Neural progenitor cell (in vitro differentiated cells): ENCODE measurements around the gene SRGAP3. TPM values are rescaled to one million over a fixed set of nuclear protein-coding genes. Genes with fewer than 3 reads are reported as not detected.
A peak's percentile ranks its signal among the peaks of the same experiment; 100 is the strongest.

ENCODE experiments used
- DNase-seq: peaks from one replicate; pipeline ENCODE4 v3.0.0-alpha.2; 2016; ENCODE audit warnings: low spot score
- H2AFZ ChIP-seq: fragments of 200-600 bp; sonication (generic); replicated peaks from 2 replicates; pipeline ENCODE4 v1.6.1; 2016; ENCODE audit warnings: antibody characterized with exemption
- H3F3A ChIP-seq: fragments of 200-600 bp; sonication (generic); 2 replicates; pipeline ENCODE4 v1.6.1; 2016; ENCODE audit warnings: antibody characterized with exemption, low read depth
- H3K27ac ChIP-seq: fragments of 200-600 bp; sonication (generic); 2 replicates; pipeline ENCODE4 v1.5.1; 2016; ENCODE audit warnings: mild to moderate bottlenecking
- H3K27me3 ChIP-seq: fragments of 200-600 bp; sonication (generic); 2 replicates; pipeline ENCODE4 v1.6.1; 2016; ENCODE audit warnings: mild to moderate bottlenecking, moderate library complexity
- H3K36me3 ChIP-seq: fragments of 200-600 bp; sonication (generic); 2 replicates; pipeline ENCODE4 v1.5.1; 2016
- H3K4me1 ChIP-seq: fragments of 200-600 bp; sonication (generic); 2 replicates; pipeline ENCODE4 v1.6.1; 2016; ENCODE audit warnings: mixed run types
- H3K4me2 ChIP-seq: fragments of 200-600 bp; sonication (generic); 2 replicates; pipeline ENCODE4 v1.6.1; 2016
- H3K4me3 ChIP-seq: fragments of 200-600 bp; sonication (generic); 2 replicates; pipeline ENCODE4 v1.5.1; 2016
- H3K79me2 ChIP-seq: fragments of 200-600 bp; sonication (generic); 2 replicates; pipeline ENCODE4 v1.6.1; 2016; ENCODE audit warnings: low read depth
- H3K9ac ChIP-seq: fragments of 200-600 bp; sonication (generic); 2 replicates; pipeline ENCODE4 v1.6.1; 2016
- H3K9me3 ChIP-seq: fragments of 200-600 bp; sonication (generic); 2 replicates; pipeline ENCODE4 v1.5.1; 2016; ENCODE audit warnings: low read depth
- H4K20me1 ChIP-seq: fragments of 200-600 bp; sonication (generic); 2 replicates; pipeline ENCODE4 v1.6.1; 2016; ENCODE audit warnings: low read depth
- H3K27ac Mint-ChIP-seq: 3 replicates; pipeline ENCODE4 v1.8.0; 2021; ENCODE audit warnings: mixed read lengths
- H3K27me3 Mint-ChIP-seq: 2 replicates; pipeline ENCODE4 v1.8.0; 2022; ENCODE audit warnings: low read depth, mild to moderate bottlenecking, inconsistent platforms, moderate library complexity, mixed read lengths; ENCODE audit not compliant: insufficient read depth
- H3K36me3 Mint-ChIP-seq: 3 replicates; pipeline ENCODE4 v1.8.0; 2021; ENCODE audit warnings: mixed read lengths
- H3K4me1 Mint-ChIP-seq: 3 replicates; pipeline ENCODE4 v1.8.0; 2021; ENCODE audit warnings: mixed read lengths
- H3K4me3 Mint-ChIP-seq: 3 replicates; pipeline ENCODE4 v1.8.0; 2021; ENCODE audit warnings: mild to moderate bottlenecking, moderate library complexity, mixed read lengths
- H3K9me3 Mint-ChIP-seq: 3 replicates; pipeline ENCODE4 v1.8.0; 2020; ENCODE audit warnings: mixed read lengths
- CTCF ChIP-seq: fragments of 200-600 bp; sonication (generic); IDR thresholded peaks from 2 replicates; pipeline ENCODE4 v1.5.1; 2017; ENCODE audit warnings: antibody characterized with exemption, mild to moderate bottlenecking
- EZH2 ChIP-seq: fragments of 200-600 bp; sonication (generic); IDR thresholded peaks from 2 replicates; pipeline ENCODE4 v1.6.1; 2017; ENCODE audit warnings: antibody characterized with exemption, mild to moderate bottlenecking, moderate library complexity
- EZH2phosphoT487 ChIP-seq: fragments of 200-600 bp; sonication (generic); IDR thresholded peaks from 2 replicates; pipeline ENCODE4 v1.6.1; 2017; ENCODE audit warnings: antibody characterized with exemption
- total RNA-seq: library from RNA; depleted of rRNA; stranded (reverse); fragments of >200 nt; gene quantifications from 2 replicates; pipeline ENCODE4 v1.2.3, GENCODE V29; 2015; ENCODE audit warnings: low replicate concordance

Gene SRGAP3
- total RNA-seq, 1 donor from 2014 or later = 59.3 TPM

GRCh38 chr3:9068051-9068450, 181.4 kb downstream of the SRGAP3 start:
- H2AFZ ChIP-seq = no peak overlapping the region

GRCh38 chr3:9067352-9067975, 182.0 kb downstream of the SRGAP3 start:
- Mint-ChIP-seq H3K9me3 (peaks cover 9% of the 10 kb centered on the region), H3K4me3 (no peak overlapping the region), H3K4me1 (no peaks in the 10 kb centered on the region), H3K27ac (no peak overlapping the region), H3K36me3 (peaks cover 30% of the 10 kb centered on the region), H3K27me3 (no peaks in the 10 kb centered on the region)
- no peaks in the 10 kb centered on the region for H4K20me1 ChIP-seq
- H3K27ac ChIP-seq = no peak overlapping the region
- no peaks in the 10 kb centered on the region for H3F3A ChIP-seq
- TF ChIP-seq EZH2phosphoT487 (no peak), CTCF (peak; percentile 96), EZH2 (no peak)
- H2AFZ ChIP-seq = no peak overlapping the region
- H3K36me3 ChIP-seq = peaks cover 3% of the 10 kb centered on the region
- no peak overlapping the region for H3K4me3 ChIP-seq
- DNase-seq = peak; percentile 79
- H3K4me2 ChIP-seq = no peak overlapping the region
- no peaks in the 10 kb centered on the region for H3K79me2 ChIP-seq
- H3K4me1 ChIP-seq = no peaks in the 10 kb centered on the region
- no peaks in the 10 kb centered on the region for H3K27me3 ChIP-seq
- H3K9me3 ChIP-seq = no peaks in the 10 kb centered on the region
- no peak overlapping the region for H3K9ac ChIP-seq

More at GRCh38 chr3:9068051-9068450, 181.4 kb downstream of the SRGAP3 start:
- Histone ChIP-seq H4K20me1 (no peaks in the 10 kb centered on the region), H3K79me2 (no peaks in the 10 kb centered on the region), H3K27ac (no peak overlapping the region), H3K4me2 (no peak overlapping the region), H3K9ac (no peak overlapping the region), H3K9me3 (no peaks in the 10 kb centered on the region), H3K4me1 (no peaks in the 10 kb centered on the region), H3K4me3 (no peak overlapping the region), H3K27me3 (no peaks in the 10 kb centered on the region), H3K36me3 (no peaks in the 10 kb centered on the region), H3F3A (no peaks in the 10 kb centered on the region)
- H3K36me3 Mint-ChIP-seq = peaks cover 25% of the 10 kb centered on the region
- DNase-seq = no peak
- TF ChIP-seq CTCF = no peak
- no peak for TF ChIP-seq EZH2
- TF ChIP-seq EZH2phosphoT487 = no peak
- H3K9me3 Mint-ChIP-seq = peaks cover 4% of the 10 kb centered on the region
- no peak overlapping the region for H3K4me3 Mint-ChIP-seq
- H3K27me3 Mint-ChIP-seq = no peaks in the 10 kb centered on the region
- no peaks in the 10 kb centered on the region for H3K4me1 Mint-ChIP-seq
- H3K27ac Mint-ChIP-seq = no peak overlapping the region

- Histone ChIP-seq H3K9me3 (no peaks in the 10 kb centered on the region), H3K4me2 (no peak overlapping the region), H3K79me2 (no peaks in the 10 kb centered on the region), H3K4me1 (no peaks in the 10 kb centered on the region), H3K27ac (no peak overlapping the region), H3K4me3 (no peak overlapping the region), H3K27me3 (no peaks in the 10 kb centered on the region), H2AFZ (no peak overlapping the region), H3K9ac (no peak overlapping the region), H4K20me1 (no peaks in the 10 kb centered on the region), H3F3A (no peaks in the 10 kb centered on the region), H3K36me3 (peaks cover 4% of the 10 kb centered on the region)
- Mint-ChIP-seq H3K4me1 (no peaks in the 10 kb centered on the region), H3K9me3 (peaks cover 11% of the 10 kb centered on the region), H3K36me3 (peaks cover 31% of the 10 kb centered on the region), H3K27me3 (no peaks in the 10 kb centered on the region), H3K4me3 (no peak overlapping the region), H3K27ac (no peak overlapping the region)
- TF ChIP-seq EZH2phosphoT487 = no peak
- TF ChIP-seq CTCF = no peak
- no peak for TF ChIP-seq EZH2
- no peak for DNase-seq
Observed at GRCh38 chr3:9066775-9067174, 182.7 kb downstream of the SRGAP3 start.
